IMR-90 (cell line): ENCODE data around the gene CCDC102B.

Source experiments
- BHLHE40 ChIP-seq: fragments of 150-350 bp; IDR thresholded peaks from 2 replicates; pipeline ENCODE4 v1.6.1; 2016; ENCODE audit warnings: mild to moderate bottlenecking, low read depth, low read length
- CEBPB ChIP-seq: IDR thresholded peaks from 2 replicates; pipeline ENCODE4 v1.6.1; 2012; ENCODE audit warnings: low read depth, low read length, improper control_type of control experiment
- CHD1 ChIP-seq: IDR thresholded peaks from 2 replicates; pipeline ENCODE4 v1.6.1; 2012; ENCODE audit warnings: low read depth, low read length, improper control_type of control experiment
- FOS ChIP-seq: fragments of 150-350 bp; IDR thresholded peaks from 2 replicates; pipeline ENCODE4 v1.6.1; 2016; ENCODE audit warnings: low read depth, low read length
- MAZ ChIP-seq: IDR thresholded peaks from 2 replicates; pipeline ENCODE4 v1.6.1; 2012; ENCODE audit warnings: low read depth, mild to moderate bottlenecking, low read length, improper control_type of control experiment, moderate library complexity, borderline replicate concordance
- MXI1 ChIP-seq: IDR thresholded peaks from 2 replicates; pipeline ENCODE4 v1.6.1; 2012; ENCODE audit warnings: low read depth, mild to moderate bottlenecking, low read length, moderate library complexity, borderline replicate concordance
- POLR2A ChIP-seq: IDR thresholded peaks from 2 replicates; pipeline ENCODE4 v1.6.1; 2012; ENCODE audit warnings: mild to moderate bottlenecking, low read depth, low read length
- RAD21 ChIP-seq: IDR thresholded peaks from 2 replicates; pipeline ENCODE4 v1.6.1; 2012; ENCODE audit warnings: low read length, improper control_type of control experiment
- RFX5 ChIP-seq: IDR thresholded peaks from 2 replicates; pipeline ENCODE4 v1.8.0; 2012; ENCODE audit warnings: low read depth, mild to moderate bottlenecking, low read length, moderate library complexity
- SMC3 ChIP-seq: fragments of 150-350 bp; IDR thresholded peaks from 2 replicates; pipeline ENCODE4 v1.6.1; 2016; ENCODE audit warnings: low read depth, mild to moderate bottlenecking, antibody characterized with exemption, low read length, moderate library complexity
- TF ChIP-seq, protein P1 (sequence below): conservative IDR thresholded peaks from 2 replicates; pipeline ENCODE4 v1.5.1; 2012; ENCODE audit warnings: mild to moderate bottlenecking, low read depth, low read length, improper control_type of control experiment
- TF ChIP-seq, protein P2 (sequence below): fragments of 150-350 bp; IDR thresholded peaks from 2 replicates; pipeline ENCODE4 v1.6.1; 2016; ENCODE audit warnings: low read depth, mild to moderate bottlenecking, low read length, moderate library complexity, borderline replicate concordance

DNA sequence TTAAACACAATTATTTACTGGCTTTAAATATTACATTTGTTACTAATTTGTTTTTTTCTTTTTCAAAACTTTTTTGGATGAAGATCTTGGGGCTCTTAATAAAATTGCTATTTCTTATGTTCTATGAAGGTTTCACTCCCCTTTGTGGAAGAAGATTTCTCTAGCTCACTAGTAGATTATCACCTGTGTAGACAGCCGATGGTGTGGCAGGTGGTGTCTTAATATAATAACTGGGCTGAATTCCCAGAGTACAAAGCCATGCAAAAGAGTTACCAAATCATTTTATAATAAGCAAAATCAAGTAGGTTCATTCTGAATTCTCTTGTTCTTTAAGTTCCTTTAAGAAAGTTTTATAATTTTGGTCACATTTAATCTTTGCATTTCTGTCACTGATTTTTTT, 233.7 kb downstream of the CCDC102B start:
- TF ChIP-seq, protein P1, sequence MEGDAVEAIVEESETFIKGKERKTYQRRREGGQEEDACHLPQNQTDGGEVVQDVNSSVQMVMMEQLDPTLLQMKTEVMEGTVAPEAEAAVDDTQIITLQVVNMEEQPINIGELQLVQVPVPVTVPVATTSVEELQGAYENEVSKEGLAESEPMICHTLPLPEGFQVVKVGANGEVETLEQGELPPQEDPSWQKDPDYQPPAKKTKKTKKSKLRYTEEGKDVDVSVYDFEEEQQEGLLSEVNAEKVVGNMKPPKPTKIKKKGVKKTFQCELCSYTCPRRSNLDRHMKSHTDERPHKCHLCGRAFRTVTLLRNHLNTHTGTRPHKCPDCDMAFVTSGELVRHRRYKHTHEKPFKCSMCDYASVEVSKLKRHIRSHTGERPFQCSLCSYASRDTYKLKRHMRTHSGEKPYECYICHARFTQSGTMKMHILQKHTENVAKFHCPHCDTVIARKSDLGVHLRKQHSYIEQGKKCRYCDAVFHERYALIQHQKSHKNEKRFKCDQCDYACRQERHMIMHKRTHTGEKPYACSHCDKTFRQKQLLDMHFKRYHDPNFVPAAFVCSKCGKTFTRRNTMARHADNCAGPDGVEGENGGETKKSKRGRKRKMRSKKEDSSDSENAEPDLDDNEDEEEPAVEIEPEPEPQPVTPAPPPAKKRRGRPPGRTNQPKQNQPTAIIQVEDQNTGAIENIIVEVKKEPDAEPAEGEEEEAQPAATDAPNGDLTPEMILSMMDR = no peak
- TF ChIP-seq BHLHE40 (no peak), POLR2A (no peak), CHD1 (no peak), SMC3 (no peak), RAD21 (no peak), RFX5 (no peak), MAZ (no peak), MXI1 (no peak), FOS (no peak), CEBPB (no peak)
- TF ChIP-seq, protein P2, sequence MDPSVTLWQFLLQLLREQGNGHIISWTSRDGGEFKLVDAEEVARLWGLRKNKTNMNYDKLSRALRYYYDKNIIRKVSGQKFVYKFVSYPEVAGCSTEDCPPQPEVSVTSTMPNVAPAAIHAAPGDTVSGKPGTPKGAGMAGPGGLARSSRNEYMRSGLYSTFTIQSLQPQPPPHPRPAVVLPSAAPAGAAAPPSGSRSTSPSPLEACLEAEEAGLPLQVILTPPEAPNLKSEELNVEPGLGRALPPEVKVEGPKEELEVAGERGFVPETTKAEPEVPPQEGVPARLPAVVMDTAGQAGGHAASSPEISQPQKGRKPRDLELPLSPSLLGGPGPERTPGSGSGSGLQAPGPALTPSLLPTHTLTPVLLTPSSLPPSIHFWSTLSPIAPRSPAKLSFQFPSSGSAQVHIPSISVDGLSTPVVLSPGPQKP = no peak
